ENCODE results near the gene HNF4A.
"Not testable (repeated sequence)": the region's sequence is repeated elsewhere in the genome, so short reads cannot be mapped to it uniquely, and the experiment has no call there.

Gene HNF4A

DNA sequence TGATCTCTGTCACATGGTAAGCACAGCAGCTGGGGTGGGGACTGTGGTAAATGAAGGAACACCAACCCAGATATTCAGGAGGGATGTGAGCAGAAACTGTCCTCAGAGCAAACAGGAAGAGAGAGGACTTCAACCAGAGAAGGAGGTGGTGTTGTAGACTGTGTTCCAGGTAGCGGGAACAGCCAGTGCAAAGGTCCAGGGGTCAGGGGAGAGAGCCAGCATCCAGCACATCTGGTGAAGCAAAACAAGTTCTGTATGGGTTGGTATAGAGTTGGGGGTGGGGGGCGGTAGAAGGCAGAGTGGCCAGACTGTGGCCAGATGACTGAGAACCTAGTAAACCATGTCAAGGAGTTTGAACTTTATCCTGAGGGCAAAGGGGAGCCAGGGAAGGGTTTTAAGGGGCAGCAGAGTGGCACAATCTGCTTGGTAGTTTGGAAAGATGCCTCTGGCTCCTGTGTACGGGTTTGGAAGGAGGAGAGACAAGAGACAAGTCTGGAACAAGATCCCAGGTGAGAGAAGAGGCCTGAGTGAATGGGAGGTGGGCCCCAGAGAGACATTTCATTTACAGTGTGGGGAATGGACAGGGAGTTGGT is 92.4 kb downstream of the HNF4A start:
- no peak for DNase-seq

- DNase-seq = no peak
Measured at GRCh38 chr20:44448753-44449546, 93.5 kb downstream of the HNF4A start.

DNA sequence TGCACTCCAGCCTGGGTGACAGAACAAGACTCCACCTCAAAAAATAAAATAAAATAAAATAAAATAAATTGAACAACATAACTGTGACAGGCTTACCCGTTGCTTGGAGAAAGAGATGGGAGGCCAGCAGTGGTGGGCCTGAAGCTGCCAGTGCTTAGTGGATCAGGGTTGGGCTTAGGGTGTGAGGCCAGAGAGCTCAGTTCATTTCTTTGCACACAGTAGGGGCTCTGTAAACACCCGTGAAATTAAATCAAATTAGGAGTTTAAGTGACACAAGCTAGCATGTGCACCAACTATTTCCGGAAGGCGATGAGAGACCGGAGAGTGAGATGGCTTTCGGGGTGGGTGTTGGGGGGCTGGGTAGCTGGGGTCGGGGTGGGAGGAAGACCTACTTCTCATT is 94.4 kb downstream of the HNF4A start:
- no peak for DNase-seq

GRCh38 chr20:44450281-44450889 is 94.9 kb downstream of the HNF4A start:
- no peak for DNase-seq

- DNase-seq = no peak
Measured at GRCh38 chr20:44450903-44451450, 95.5 kb downstream of the HNF4A start.

GRCh38 chr20:44454306-44454963 is 98.9 kb downstream of the HNF4A start:
- no peak for DNase-seq

DNA sequence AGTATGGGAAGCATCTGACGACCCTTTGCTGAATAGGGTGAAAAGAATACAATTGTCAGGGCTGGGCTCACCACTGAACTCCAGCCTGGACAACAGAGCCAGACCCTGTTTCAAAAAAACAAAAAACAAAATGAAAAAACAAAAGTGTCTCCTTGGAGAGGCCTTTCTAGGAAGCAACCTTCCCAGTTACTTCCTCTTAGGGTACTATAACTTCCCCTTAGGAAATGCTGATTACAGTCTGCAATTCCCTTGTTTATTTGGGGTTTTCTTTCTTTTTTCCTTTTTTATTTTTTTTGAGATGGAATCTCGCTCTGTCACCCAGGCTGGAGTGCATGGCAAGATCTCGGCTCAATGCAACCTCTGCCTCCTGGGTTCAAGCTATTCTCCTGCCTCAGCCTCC is 99.6 kb downstream of the HNF4A start:
- DNase-seq = no peak

GRCh38 chr20:44456611-44457010 is 101.1 kb downstream of the HNF4A start:
- DNase-seq = no peak

DNA sequence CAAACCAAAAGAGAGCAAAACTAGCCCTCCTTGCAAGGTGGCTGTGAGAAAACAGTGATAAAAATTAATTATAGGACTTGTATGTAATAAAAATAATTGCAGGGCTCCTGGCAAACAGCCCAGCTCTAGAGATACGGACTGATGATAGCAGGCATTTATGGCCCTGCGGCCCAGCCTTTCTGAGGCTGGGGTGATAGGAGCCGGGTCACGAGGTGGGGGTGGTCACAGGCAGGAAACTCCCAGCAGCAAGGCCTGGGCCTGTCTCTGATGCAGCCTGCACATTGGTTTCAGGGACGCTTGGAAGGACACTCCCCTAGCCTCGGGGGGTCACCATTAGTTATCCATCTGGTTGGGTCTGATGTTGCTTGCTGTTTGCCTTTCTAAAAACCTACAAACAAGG is 101.5 kb downstream of the HNF4A start:
- no peak for DNase-seq

- no peak for DNase-seq
Measured at GRCh38 chr20:44459271-44459670, 103.8 kb downstream of the HNF4A start.

- no peak for DNase-seq
Measured at GRCh38 chr20:44460795-44461141, 105.3 kb downstream of the HNF4A start.

DNA sequence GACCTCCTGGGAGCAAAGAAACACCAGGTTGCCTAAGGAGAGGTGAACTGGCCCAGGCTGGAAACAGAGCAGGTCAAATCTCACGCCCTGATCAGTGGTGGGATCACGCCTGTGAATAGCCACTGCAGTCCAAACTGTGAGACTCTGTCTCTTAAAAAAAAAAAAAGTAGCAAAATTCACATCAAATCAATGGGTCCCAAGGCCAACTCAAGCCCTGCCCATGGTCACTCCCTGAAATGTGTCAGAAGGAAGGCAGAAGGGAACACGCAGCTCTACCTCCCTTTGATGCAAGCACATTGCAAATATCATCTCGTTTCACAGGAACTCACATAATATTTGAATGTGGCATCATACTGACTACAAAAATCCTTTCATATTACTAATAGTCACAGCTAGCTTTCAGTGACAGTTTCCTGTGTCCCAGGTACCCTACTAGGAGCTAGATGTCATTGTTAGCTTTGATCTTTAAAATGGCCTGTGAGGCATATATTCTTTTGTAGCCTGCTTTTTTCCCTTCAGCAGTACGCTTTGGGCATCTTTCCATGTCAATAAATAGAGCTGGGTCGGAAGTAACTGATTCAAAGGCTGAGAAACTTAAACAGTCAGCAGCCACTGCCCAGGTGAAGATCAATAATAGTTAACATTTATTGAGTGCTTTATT is 105.8 kb downstream of the HNF4A start:
- no peak for DNase-seq

GRCh38 chr20:44461803-44462174 is 106.3 kb downstream of the HNF4A start:
- DNase-seq = no peak

- no peak for DNase-seq
Measured at GRCh38 chr20:44463466-44463865, 108.0 kb downstream of the HNF4A start.

DNA sequence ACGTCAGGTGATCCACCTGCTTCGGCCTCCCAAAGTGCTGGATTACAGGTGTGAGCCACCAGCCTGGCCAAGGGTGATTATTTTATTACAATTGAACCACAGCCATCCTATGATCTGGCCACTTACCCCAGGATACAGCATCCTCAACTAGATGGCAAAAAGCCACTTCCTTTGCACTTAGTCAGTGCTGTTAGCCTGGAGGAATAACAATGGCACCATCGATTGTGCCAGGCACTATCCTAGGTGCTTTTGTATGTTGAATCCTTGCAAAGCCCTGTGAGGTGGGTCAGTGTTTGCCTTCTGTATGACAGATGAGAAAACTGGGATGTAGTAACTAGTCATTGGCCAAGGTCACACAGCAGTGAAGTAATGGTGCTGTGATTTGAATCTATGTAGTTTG is 109.0 kb downstream of the HNF4A start:
- DNase-seq = no peak

DNA sequence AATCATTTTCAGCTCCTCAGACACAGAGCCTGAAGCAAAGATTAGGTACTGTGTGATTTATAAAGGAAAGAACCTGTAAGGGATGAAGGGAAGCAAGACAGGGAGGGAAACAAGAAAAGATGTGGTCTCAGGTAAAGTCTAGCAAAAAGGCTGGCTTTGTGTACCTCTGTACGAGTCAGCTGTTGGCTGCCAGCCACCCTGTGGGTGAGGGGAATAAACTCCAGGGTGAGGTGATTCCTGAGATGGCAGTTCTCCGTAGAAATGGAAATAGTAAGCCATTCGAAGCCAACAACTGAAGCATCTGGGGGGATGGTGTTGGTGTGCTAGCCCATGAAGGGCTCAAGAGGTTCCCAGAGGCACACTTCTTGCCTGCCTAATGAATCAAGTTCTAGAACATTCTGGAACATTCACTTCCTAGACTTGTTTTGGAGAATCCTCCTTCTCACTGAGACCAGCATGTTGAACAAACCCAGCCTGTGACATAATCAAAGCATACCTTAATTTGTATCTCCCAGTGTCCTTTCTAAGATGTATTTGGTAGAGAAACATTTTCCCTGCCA is 109.6 kb downstream of the HNF4A start:
- DNase-seq = no peak

DNA sequence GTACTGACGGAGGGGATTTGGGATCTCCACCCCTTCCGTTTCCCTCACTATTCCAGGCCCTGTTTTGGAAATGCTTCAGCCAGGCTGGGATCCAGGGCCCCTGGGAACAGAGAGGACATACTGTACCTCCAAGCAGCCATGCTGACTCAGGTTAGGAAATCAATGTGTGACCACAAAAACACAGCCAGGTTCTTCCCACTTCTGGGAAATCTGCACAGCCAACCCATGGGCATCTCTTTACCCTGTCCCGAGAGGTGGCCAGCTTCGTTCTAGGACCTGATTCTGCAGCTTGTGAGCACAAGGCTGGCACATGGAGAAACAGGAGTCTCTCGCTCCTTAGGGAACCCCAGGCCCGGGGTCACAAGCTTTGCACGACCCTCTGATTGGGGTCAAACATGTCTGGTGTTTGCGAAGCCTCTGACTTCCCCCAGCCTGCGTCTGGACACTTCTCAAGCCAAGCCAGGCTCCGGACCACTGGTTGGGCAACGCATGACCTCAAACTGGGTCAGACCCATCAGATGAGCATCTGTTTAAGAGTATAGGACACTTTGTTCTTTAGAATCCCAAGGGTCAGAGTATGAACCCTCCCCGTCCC is 111.9 kb downstream of the HNF4A start:
- no peak for DNase-seq

GRCh38 chr20:44468044-44468782 is 112.7 kb downstream of the HNF4A start:
- DNase-seq = no peak

DNA sequence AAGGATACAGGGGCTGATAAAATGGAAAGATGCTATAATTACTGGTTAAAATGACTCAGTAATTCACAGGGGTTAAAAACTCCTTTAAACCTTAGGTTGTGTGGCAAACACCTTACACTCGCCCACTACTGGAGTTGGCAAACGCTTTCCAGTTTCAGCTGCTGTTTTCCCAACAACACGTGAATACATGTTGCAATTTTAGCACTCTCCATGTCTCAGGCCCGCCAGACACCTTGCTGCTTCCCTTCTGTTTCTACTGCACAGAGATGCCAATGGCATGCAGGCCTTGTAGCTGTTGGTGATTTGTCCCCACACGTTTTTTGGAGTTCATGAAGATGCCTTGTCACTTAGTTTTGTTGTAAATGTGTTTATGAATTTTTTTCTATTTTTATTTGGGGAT is 114.8 kb downstream of the HNF4A start:
- DNase-seq = no peak

DNA sequence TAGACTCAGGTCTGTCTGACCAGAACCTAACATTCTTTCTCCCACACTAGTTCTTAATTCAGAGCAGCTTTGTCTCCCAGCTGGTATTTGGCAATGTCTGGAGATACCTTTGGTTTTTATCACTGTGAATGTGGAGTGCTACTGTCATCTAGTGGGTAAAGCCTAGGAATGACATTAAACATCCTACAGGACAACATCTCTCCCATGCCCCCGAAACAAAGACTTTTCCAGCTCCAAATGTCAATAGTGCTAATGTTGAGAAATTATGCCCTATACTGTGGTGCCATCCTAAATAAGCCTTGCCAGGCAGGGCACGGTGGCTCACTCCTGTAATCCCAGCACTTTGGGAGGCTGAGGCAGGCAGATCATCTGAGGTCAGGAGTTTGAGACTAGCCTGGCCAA is 116.0 kb downstream of the HNF4A start:
- DNase-seq = no peak

DNA sequence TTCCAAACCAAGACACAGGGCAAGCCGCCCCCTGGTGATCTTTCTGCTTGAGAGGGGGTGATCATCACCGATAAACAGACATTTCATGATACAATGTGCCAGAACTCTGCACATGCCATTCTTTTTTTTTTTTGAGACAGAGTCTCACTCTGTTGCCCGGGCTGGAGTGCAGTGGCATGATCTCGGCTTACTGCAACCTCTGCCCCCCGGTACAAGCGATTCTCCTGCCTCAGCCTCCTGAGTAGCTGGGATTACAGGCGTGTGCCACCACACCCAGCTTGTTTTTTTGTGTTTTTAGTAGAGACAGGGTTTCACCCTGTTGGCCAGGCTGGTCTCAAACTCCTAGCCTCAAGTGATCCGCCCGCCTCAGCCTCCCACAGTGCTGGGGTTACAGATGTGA is 116.8 kb downstream of the HNF4A start:
- not testable (repeated sequence) for DNase-seq

DNA sequence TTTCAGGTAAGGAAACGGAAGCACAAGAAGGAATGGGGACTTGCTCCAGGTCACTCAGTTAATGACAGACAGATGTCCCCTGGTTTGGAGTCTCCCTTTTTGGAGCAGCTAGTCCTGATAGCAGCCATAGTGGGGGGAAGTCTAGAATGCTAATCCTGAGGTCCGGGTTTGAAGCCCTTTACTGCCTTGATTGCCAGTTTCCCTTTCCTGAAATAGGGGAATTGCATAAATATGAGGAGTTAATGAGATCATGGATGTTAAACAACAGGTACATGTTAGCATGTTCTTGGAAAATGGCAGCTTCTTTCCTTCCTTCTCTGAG is 119.8 kb downstream of the HNF4A start:
- no peak for DNase-seq
